ENCODE results near the gene SLC17A5. TPM values are rescaled to one million over a fixed set of nuclear protein-coding genes. Genes with fewer than 3 reads are reported as not detected.

The SLC17A5 gene
- total and polyA plus RNA-seq, 9 of the 15 experiments (the other 6 are each of a cell fraction or from before 2014, with no cell fraction given), result 1.3 to 7.2 (median 3.4) TPM

GRCh38 chr6:73610444-73611275, 43.1 kb downstream of the SLC17A5 start:
- H3K36me3 ChIP-seq (ENCODE audit: control insufficient read depth, insufficient read depth, low read length), result no peaks in the 10 kb centered on the region; the same call in 2 of the 3 replicates
- no TSS peak for BruUV-seq (replicated peaks)
- WGBS (ENCODE audit: insufficient coverage, low coverage, missing lambda C conversion rate), result 26% methylated on average over 6 of the region's 6 CpGs
- TF ChIP-seq GABPB1 (CRISPR knock-in tag; IDR thresholded peaks at IDR 0.05), result no peak
- TF ChIP-seq ZNF121 (CRISPR knock-in tag; conservative IDR thresholded peaks at IDR 0.05), result peak; percentile 91
- TF ChIP-seq ZNF655 (CRISPR knock-in tag; IDR thresholded peaks at IDR 0.05), result no peak
- TF ChIP-seq EWSR1 (IDR thresholded peaks at IDR 0.05; ENCODE audit: borderline replicate concordance, low read depth, partially characterized antibody), result no peak
- peak; percentile 49 for TF ChIP-seq DEAF1 (CRISPR knock-in tag; IDR thresholded peaks at IDR 0.05)
- peak; percentile 60; the same call in 1 of the 2 replicates for TF ChIP-seq ARID3A (IDR thresholded peaks at IDR 0.05; ENCODE audit: borderline replicate concordance, low read depth, low read length)
- TF ChIP-seq GMEB1 (CRISPR knock-in tag; IDR thresholded peaks at IDR 0.05), result no peak
- 0 out of 4 replicates have a peak, but pooled peaks of 1 of the 2 experiments have one; percentile 37 for TF ChIP-seq ARNT (IDR thresholded peaks at IDR 0.05)
- no peak for TF ChIP-seq TCF7L2 (IDR thresholded peaks at IDR 0.05; ENCODE audit: low read depth, low read length)

More at GRCh38 chr6:73610444-73611275, 43.1 kb downstream of the SLC17A5 start:
- Histone ChIP-seq H3K9ac (ENCODE audit: insufficient read depth in 1 of 2, low read depth in 2 of 2, low read length in 2 of 2) (no peak overlapping the region), H4K20me1 (replicated peaks; ENCODE audit: control insufficient read depth, insufficient read depth, low read length) (no peaks in the 10 kb centered on the region), H3K4me1 (replicated peaks in 1 of 2; ENCODE audit: control insufficient read depth in 2 of 2, insufficient read depth in 2 of 2, low read length in 2 of 2) (no peaks in the 10 kb centered on the region), H3K4me3 (no peak overlapping the region), H3K27me3 (ENCODE audit: control insufficient read depth in 2 of 2, insufficient read depth in 2 of 2, low read length in 2 of 2) (no peaks in the 10 kb centered on the region), H3K9me3 (replicated peaks; ENCODE audit: control insufficient read depth, insufficient read depth, low read depth, low read length) (no peaks in the 10 kb centered on the region), H3K27ac (ENCODE audit: extremely low read depth, low read depth, low read length) (no peak overlapping the region), H3K4me2 (ENCODE audit: insufficient read depth, low read length) (no peak overlapping the region), H3K9me1 (ENCODE audit: control insufficient read depth, insufficient read depth, low read length) (no peaks in the 10 kb centered on the region), H2AFZ (ENCODE audit: low read depth, low read length) (no peak overlapping the region), H3K79me2 (ENCODE audit: control insufficient read depth, insufficient read depth, low read length) (no peaks in the 10 kb centered on the region)
- in situ Hi-C loops (cut with MboI) (no loop called here), intact Hi-C loops (cut with micrococcal nuclease) (loop anchor here (1.0 kb wide), 2 partner anchors 24 to 95 kb away; no protein-coding TSS in a partner anchor)
- CTCF ChIA-PET (ENCODE audit: low intra/inter-chr PET ratio), result interaction anchor here (0.6 to 2.5 kb wide), 4 partner anchors 89 to 325 kb away, joined by 3 to 36 read pairs (median 4); no protein-coding TSS in a partner anchor
- POLR2A ChIA-PET, result interaction anchor here (0.6 to 3.8 kb wide), 4 partner anchors 59 to 97 kb away, joined by 3 to 34 read pairs (median 26); partner anchors contain the start of gene EEF1A1
- DNase-seq (ENCODE audit: extremely low read depth in 1 of 4, low spot score in 3 of 4), result peak in 2 of 4 experiments; percentile 28 to 46
- ATAC-seq, result peak; percentile 64
- peak; percentile 51 for FAIRE-seq

Data from K562 (cell line).